Activated CD8-positive, alpha-beta memory T cell treated with anti-CD3 and anti-CD28 coated beads, Interleukin-2, amount 50 U/mL, for 48 hours (primary cell): ENCODE results near the gene KLHL12.

Source experiments
- DNase-seq: peaks from one replicate; pipeline ENCODE4 v3.0.0-alpha.2; 2020

The KLHL12 gene

DNA sequence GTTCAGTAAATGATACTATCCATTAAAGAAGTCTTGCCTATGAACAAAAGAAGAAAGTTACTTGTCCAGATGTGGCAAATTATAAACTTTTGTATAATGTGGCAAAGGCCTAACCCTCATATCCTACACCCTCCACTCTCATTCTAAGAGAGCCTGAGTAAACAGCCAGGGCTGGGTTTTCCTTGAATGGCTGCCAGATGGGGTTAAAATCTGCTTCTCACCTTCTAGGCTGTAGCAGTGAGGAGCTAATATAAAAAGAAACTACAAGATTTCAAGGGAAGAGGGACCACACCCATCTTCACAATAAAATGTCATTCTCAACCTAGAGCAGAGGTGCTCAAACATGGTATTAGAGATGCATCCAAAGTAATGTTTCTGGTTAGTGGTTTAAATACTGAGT, 47.0 kb downstream of the KLHL12 start:
- DNase-seq = no peak

DNA sequence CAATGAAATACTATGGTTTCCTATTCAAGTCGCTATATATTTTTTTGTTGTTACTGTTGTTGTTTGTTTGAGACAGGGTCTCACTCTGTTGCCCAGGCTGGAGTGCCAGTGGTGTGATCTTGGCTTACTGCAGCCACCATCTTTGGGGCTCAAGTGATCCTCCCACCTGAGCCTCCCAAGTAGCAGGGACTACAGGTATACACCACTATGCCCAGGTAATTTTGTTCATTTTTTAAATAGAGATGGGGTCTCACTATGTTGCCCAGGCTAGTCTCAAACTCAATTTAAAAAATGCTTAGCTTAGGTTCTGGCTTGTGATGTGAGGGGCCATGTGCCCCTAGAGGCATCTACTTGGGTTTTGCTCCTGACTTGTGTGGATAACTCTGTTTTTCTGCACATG, 47.9 kb downstream of the KLHL12 start:
- no peak for DNase-seq

DNA sequence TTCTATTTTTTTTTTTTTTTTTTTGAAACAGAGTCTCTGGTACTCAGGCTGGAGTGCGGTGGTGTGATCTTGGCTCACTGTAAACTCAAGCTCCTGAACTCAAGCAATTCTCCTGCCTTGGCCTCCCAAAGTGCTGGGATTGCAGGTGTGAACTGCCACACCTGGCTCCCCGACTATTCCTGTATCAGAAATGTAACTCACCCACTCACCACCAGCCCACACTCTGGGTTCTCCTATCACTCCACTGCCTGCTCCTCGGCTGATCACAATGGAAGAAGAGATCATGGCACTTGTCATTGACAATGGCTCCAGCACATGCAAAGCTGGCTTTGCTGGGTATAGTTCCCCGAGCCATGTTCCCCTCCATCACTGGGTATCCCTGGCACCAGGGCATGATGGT, 54.0 kb downstream of the KLHL12 start:
- no peak for DNase-seq

DNA sequence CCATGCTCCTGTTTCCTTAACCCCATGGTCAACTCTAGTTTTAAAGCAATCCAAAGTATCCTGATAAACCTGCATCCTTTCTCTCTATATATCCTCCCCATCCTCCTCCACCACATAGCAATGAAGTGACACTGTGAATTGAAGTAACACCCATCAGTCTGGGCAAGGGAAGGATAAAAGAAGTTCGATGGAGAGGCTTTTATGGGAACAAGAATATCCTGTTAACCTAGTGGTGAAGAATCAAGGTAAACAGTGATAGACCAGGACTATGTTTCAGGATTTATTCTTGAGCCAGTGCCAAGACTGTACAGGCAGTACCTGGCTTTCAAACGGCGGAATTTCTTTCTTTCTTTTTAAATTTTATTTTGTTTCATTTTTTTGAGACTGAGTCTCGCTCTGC, 55.7 kb downstream of the KLHL12 start:
- DNase-seq = no peak

DNA sequence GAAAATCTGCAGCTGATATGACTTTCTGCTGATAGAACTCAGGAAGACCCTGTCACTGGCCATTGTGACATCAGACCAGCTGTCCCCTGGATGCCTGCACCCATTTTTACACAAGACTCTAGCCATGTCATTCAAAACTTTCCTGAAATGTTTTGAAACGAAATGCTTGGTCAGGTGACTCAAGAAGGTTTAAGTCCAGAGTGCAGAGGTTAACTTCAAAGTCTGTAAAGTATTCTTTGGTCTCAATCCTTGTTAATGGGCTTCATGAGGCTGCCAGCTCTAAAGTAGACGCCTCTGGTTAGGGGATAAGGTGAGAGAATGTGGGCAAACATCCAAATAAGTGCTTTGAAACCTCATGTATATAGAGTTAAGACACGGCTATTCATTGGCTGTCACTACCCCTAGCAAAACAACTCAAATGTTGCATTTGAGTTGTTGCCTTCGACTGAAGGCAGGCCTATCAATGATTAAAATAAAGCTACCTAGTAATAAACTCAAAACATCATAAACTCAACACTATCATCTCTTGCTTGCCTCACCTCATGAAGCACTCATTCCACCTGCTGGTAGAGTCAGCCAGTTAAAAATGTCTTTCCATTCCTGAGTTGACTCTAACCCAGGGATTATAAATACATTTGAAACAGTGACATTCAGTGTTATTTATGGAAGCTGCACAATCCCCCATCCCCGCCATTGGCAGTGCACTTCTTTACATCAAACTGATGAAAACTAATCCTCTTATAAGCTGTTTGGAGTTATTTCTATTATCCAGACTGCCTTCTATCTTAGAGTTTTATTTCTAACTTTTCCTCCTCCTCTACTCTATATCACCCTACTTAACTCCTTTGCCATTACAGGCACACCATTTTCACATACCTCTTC, 64.1 kb downstream of the KLHL12 start:
- no peak for DNase-seq

DNA sequence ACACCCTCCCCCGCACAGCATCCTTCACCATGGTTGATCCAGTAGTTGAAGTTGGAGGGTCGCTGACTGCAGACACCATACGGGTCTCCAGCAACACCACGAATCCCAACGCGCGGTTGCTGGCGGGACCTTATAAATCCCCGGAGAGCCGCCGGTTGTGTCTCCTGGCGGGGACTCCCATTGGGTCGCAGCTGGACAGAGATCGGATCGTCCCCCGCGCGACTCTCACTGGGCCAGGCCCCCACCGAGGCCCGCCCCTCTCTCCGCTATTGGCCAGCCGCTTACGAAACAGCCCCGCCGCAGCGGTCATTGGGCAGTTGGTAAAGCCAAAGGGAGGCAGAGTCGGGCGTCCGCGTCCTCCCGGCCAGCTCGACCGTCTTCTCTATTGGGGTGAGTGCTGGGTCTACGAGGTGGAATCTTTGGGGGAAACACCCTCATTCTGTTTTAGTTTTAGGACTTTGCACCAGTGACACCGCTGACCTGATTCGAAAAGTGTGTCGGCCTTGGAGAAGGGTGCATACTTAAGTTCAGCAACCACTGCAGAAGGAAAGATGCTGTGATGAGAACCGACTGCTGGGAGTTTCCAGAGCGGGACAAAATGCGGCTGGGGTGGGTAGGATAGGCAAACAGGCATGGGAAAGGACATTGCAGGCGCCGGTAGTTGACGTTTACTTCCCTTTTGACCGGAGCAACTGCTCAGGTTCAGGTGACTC, 65.5 kb downstream of the KLHL12 start:
- DNase-seq = peak; percentile 78

DNA sequence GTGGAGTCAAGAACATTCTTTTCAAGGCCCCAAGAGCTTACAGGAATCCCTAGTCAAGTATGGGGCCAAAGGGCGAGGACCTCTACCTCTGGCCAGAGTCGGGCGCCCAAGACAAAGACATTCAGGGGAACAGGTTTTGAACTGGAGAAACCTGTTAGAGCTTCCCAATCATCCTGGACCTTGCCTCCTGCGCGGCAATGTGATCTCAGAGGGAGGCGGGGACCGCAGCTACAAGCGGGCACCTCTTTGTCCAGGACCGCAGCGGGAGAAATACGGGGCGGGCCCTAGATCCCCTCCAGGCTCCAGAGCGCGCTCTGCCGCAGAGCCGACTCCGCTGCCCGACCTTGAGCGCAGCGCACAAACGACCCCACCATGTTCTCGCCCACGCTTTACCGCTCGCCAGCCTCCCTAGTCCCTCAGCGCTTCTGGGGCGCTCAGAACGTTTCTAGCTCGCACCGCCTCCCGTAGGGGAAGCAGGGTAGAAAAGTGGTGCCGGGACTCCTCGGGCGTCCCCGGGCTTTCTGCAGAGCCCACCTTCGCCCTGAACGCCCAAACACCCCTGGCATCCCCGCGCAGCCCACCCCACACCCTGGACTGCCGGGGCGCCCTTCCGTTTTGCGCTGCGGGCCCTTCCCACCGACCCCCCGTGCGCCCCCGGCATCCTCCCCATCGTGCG, 66.2 kb downstream of the KLHL12 start:
- DNase-seq = peak; percentile 70

DNA sequence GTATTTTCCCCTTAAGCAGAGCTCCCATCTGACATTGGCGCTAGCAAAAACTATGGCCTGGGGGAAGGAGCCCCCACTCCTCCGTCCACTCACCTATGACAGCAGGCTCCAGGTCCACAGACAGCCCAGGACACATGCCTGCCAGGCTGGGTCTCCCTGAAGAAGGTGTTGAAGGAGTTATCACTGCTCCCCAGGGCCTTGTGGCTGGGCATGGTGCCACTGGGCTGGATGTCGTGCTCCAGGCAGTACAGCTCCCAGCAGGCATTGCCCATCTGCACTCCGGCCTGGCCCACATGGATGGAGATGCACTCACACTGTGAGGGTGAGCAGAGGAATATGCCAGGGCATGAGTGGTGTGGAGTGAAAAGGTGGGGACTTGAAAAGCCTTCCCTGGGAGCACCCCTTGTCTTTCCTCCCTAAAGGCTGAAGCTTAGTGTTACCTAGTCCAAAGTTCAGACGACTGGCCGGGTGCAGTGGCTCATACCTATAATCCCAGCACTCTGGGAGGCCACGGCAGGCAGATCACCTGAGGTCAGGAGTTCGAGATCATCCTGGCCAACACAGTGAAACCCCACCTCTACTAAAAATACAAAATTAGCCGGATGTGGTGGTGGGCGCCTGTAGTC, 68.1 kb downstream of the KLHL12 start:
- DNase-seq = no peak

DNA sequence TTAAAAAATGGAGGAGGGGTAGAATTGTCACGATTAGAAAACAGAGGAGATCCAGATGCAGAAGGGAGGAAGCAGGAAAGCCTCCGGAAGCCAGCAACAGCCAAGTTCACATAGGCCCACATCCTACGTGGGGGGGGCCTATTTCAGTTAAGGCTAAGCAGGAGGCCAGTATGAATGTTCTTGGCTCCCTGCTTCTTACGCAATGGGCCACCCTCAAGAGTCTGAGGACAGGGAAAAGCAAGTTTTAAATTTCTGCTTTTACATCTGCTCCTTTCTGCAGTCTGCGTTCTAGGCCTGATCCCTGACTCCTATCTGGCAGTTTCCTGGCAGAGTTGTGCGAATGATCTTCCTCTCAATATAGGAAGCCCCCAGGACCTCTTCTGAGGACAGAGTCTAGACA, 68.7 kb downstream of the KLHL12 start:
- DNase-seq = no peak

DNA sequence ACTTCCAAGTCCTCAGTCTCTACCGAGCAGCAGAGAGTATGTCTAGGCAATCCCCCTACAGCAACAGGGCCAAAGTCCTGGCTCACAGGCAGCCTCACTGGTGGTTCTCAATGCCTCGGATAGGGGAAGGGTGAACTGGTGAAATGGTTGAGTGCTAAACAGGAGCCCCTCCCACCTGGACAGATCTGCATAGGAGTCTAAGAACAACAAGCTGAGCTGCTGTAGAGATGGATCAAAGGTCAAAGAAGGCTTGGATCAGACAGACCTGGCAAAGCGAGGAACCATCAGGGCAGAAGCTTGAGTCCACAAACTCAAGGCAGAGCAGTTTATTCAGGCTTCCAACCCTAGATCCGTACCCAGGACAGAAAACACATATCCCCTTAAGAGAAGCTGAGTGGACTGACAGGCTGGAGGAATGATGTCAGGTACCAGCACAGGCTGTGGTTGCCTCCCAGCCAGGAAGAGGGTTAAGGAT, 69.9 kb downstream of the KLHL12 start:
- no peak for DNase-seq

DNA sequence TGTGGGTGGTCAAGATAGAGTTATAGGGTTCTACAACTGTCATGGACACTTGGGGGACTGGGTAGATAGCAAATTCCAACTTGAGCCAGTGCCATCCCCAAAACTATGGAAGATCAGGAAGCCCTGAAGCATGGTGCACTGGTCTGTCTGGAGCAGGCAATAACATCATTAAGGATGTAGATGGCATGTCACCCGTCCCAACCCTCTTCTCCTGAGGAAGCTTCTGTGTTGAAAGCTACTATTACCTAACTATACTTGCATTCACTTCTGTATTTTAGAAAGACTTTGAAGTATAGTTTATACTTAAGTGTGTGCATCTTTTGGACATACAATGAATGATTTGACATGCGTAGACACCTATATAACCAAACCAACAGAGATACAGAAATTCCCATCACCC, 71.0 kb downstream of the KLHL12 start:
- DNase-seq = no peak

DNA sequence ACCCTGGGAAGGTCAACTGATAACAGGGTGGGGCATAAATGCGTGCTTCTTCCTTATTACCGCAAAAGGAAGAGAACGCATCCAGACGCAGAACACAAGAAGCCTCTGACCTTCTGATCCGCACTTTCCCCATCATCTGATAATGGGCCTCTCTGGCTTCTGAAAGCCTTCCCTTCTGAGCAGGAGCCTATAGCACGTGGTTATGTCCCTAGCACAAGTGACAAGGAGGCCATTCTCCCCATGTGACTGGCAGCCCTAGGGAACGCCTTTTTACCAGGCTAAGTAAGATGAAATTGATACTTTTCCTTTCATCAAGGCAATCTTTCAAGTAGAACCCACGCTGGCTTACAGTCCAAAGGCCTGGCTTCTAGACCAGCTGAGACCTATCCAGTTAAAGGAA, 72.2 kb downstream of the KLHL12 start:
- DNase-seq = no peak

DNA sequence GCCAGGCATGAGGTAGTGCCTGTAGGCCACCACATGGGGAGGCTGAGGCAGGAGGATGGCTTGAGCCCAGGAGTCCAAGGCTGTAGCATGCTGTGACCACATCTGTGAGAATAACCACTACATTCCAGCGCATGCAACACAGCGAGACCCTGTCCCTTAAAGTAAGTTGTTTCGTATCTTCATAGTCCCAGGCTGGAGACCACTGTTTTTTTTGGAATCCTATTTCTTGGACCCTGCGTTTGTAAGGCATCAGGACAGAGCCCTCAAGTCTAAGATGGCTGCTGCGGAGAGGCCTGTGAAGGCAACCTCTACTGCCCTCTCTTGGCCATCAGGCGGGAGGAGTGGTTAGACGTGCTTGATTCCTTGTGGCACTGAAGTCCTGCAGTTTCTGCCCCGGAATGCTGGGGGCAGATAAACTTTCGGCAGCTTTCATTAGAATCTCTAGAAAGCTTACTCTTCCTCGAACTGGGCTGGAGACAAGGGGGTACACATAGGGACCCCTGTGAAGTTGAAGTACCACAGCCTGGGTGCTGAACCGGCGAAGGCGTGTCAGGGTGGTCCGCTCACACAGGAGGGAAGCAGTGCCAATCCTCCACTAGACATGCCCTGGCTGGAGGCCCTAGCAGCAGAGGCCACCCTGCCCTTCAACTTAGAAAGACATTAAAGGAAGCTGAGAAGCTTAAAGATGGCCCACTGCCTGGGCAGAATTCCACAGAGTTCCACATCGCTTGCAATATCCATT, 74.7 kb downstream of the KLHL12 start:
- peak; percentile 60 for DNase-seq

DNA sequence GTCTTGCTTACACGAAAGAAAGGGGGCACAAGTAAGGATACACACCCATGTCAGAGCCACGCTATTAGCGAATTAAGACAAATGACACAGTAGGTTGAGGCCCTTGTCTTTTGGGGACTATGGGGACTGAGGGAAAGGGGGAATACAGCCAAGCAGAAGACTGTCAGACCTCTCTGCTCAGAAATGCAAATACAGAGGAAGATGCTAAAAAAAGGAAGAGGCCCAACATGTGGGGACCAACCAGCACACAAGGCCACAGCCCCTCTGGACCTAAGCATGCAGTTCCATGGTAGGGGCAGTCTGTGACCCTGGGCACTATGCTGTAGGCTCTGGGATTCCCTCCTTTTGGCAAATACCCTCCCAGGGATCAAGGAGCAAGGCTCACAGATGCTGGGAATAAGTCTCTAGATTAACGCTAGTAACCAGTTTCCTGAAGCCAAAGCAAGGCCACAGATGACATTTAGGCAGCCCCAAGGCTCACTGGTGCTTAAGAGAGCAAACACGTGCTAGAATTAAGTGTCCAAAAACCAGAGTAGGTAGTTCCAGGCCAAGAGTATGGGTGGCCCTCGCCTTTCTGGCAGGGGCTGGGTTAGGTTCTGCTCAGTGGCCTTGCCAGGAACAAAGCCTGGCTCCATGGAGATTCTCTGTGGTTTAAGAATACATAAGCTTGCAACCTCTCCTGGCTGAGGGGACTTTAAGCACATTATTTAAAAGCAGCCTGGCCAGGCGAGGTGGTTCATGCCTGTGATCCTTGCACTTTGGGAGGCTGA, 76.3 kb downstream of the KLHL12 start:
- no peak for DNase-seq

DNA sequence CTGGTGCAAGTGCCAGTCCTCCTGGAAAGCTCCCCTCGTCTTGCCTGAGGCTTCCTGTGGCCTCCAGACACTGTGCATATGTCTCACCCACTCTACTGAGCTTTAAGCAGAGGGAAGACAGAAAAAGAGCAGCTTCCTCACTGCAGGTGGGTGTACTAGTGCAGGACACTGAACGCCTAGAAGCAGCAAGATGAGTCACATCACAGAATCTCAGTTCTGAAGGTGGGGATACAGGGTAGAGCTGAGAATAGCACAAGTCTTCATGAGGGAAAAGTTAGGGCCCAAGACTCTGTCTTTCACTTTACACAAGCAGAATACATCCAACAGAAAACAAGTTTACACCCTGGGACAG, 78.9 kb downstream of the KLHL12 start:
- no peak for DNase-seq

DNA sequence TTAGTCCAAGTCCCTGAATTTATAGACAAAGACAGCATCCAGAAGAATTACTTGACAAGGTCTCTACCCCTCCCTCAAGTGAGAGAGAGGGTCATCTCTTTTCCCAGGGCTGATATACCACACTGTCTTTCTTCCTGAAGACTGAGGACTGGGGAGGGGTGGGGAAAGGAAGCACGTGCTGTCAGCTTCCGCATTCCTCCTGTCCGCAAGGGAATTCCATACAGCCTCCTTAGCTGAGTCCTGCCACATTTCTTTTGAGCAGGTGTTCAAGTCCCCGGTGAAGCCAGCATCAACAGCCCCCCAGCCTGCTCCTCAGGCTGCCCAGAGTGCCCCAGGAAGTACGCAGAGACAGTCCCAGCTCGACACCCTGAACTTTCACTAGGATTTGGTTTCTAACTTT, 82.1 kb downstream of the KLHL12 start:
- no peak for DNase-seq

DNA sequence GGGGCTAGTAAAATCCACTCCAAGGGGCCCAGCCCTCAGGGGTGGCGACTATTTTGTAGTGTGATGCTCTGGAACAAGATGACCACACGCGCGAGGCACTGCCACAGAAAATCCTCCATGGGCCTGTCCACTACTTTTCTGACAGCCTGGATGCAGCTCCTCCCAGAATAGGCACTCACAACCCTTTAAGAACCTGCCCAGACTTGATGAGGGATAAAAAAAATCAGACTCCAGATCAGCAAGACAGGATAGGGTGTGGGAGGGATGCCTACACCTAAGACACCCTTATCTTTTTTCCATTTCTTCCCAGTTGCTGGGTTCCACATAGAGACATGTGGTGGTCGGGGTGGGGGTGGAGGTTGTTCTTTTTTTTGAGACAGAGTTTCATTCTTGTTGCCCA, 82.8 kb downstream of the KLHL12 start:
- no peak for DNase-seq

DNA sequence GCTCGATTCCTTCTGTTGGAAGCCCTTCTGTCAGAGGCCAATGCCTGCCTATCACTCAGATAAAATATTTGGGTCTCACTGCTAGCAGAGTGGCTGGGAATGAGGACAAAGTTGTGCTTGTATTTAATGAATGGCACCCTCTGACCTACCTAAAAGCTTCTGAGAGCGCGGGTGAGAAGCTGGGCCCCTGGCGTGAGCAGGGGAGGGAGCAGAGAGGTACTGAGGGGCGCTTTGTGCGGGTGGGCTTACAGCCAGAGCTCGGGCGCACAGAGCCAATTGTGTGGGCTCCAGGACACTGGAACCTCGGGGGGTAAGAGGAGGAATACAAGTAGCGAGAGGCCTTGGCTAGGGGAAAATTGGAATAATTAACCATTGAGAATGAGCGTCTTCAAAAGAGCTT, 84.0 kb downstream of the KLHL12 start:
- DNase-seq = no peak
